Right kidney (tissue), 1 donor: ENCODE results near the gene PRSS16.
"Not testable (repeated sequence)": the region's sequence is repeated elsewhere in the genome, so short reads cannot be mapped to it uniquely, and the experiment has no call there.

ENCODE experiments used
- DNase-seq: peaks from one replicate; pipeline ENCODE4 v3.0.0-alpha.2; 2016

The PRSS16 gene

DNA sequence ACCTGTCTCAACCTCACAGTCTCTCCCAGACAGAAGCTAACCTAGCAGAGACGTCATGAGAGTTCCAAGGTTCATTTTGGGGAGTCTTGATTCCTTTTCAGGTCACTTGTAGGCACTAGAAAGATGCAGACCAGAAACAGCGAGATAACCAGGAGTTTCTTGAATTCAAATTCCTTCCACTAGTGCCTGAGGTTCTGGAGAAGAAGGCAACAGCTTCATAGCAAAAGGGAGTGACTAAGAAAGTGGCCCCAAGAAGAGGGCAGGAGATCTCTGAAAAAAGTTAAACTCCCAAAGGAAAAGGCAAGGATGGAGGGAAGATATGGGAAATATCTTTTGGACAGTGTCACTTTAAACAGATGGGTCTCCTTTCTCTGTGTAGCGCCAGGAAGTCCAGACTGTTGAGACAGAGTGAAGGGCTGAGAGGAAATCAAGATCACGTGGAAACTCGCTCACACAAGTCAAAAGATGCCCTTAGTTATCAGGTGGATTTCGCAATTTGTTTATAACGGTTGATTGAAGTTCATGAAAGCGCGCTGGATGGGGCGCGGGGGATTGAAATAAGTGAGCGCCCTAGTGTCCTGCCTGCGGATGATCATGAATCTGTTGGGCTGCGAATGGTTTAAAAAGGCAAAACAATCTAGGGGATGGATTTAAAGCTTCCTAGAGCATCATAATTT, 4.8 kb upstream of the PRSS16 start:
- no peak for DNase-seq

DNA sequence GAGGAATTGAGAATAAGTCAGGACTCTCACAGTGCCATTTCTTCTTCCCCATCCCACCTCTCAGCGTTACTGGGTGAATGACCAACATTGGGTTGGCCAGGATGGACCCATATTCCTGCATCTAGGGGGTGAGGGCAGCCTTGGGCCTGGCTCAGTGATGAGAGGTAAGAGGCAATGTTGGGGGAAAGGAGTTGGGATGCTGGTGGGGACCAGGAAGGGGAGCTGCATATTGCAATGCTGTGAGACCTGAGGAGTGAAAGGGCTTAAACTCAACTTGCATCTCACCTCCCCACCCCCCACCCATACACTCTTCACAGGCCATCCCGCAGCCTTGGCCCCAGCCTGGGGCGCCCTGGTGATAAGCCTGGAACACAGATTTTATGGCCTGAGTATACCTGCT, 1.3 kb downstream of the PRSS16 start:
- DNase-seq = no peak

DNA sequence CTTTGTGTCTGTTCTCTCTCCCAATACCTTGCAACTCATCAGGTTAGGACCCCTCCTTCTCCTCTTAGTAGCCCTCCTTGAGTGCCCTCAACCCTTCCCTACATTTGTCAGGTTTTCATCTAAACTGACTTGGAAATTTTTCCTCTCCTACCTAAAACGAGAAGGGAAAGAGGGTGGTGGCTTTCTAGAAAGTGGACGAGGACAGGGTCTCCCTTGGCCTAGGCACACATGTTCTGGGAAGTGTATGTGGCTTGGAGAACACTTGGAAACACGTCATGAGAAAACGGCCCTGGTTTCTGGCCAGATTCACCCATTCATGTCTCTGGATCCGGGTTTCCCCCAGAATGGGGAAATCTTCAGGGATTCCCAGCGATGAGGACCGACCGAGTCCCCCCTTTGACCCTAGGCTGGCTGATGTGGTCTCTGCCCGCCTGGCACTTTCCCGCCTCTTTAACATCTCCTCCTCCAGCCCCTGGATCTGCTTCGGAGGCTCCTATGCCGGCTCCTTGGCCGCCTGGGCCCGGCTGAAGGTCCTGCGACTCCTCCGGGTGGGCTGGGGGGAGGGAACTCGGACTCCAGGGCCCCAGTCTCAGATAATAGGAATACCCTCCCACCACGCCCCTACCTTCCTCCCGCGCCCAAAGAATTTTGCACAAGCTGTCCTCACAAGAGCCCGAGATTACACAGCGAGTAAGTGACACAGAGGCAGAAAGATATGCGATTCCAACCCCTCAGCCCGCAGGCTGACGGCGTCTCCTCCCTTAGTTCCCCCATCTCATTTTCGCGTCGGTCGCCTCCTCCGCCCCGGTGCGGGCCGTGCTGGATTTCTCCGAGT, 3.0 kb downstream of the PRSS16 start:
- DNase-seq = no peak

- DNase-seq = peak; percentile 51
Measured at GRCh38 chr6:27251112-27251605, 3.7 kb downstream of the PRSS16 start.

- DNase-seq = peak; percentile 49
Measured at GRCh38 chr6:27251606-27252251, 4.2 kb downstream of the PRSS16 start.

DNA sequence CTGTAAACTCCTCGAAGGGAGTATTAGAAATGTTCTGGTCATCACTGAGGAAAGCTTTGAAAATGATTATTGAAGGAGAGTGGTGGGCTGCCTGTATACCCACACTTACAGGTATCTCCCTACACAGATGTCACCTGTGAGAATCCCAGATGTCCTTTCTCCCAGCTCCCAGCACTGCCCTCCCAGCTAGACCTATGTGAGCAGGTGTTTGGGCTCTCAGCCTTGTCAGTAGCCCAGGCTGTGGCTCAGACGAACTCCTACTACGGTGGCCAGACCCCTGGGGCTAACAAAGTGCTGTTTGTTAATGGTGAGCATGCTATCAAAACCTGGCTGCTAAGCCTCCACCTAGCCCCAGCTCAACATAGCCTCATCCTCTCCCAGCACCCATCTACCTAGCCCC, 7.1 kb downstream of the PRSS16 start:
- DNase-seq = no peak

- no peak for DNase-seq
Measured at GRCh38 chr6:27255866-27256265, 8.4 kb downstream of the PRSS16 start.

DNA sequence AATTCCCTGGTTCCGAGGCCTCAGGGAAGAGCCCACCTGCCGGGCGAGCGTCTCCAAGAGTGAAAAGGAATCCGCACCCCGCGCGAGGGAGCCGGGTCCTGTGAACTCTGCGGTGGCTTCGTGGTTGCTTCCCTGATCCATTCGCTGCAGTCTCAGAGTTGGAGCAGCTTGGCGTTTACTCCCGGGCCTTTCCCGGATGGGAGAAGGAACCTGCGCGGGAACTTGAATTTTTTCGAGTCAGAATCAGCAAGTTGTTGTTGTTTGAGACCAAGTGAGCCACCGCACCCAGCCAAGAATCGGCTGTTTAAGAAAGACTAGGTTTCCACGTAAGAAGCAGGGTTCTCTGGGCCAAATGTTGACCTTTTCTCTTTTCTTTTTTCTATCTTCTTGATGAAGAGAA, 12.9 kb downstream of the PRSS16 start:
- no peak for DNase-seq

- DNase-seq = no peak
Measured at GRCh38 chr6:27260836-27261375, 13.4 kb downstream of the PRSS16 start.

DNA sequence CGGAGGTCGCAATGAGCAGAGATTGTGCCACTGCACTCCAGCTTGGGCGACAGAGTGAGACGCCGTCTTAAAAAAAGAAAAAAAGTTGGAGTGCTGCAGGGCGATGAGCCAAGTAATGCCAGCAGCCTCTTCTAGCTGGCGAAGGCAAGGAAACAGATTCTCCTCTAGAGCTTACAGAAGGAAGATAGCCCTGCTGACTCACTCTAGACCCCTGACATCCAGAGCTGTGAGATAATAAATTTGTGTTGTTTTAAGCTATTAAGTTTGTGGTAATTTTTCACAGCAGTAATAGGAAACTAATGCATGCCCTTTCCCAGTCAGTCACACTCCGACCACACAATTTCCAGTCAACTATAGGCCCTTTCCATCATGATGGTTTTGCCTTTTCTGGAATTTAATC, 16.4 kb downstream of the PRSS16 start:
- DNase-seq = no peak

DNA sequence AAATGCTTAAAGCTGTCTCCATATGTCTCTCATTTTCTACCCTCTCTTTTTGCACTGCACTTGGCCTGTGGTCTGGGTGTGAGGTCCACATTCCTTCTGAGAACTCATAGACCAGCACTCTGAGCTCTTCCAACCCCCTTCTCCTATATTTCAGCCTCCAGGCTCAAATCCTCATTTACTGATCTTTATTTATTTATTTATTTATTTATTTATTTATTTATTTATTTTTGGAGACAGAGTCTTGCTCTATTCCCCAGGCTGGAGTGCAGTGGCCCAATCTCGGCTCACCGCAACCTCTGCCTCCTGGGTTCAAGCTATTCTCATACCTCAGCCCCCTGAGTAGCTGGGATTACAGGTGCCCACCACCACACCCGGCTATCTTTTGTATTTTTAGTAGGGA, 19.5 kb downstream of the PRSS16 start:
- DNase-seq = not testable (repeated sequence)

DNA sequence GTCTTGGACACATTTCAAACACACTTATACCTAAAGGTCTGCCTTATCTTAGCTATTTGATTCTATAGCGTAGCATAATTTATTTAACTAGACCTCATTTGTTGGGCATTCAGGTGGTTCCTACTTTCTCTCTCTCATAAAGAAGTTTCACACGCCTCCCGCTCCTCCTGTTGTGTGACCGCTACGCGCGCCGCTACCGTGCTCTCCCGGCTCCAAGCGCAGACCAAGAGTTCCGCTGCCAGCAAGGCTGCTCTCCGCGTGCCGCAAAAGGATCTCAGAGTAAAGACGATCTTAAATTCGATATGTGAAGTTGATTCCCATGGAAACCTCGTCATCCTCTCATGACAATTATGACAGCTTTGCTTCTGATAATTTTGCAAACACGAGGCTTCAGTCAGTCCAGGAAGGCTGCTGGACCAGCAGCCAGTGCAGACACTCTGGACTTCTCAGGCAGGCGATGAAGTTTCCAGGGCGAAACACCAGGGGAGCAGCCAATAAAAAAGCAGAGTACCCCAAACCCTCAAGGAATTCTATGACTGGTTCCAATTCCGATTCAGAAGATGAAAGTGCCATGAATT, 20.4 kb downstream of the PRSS16 start:
- DNase-seq = peak; percentile 58

DNA sequence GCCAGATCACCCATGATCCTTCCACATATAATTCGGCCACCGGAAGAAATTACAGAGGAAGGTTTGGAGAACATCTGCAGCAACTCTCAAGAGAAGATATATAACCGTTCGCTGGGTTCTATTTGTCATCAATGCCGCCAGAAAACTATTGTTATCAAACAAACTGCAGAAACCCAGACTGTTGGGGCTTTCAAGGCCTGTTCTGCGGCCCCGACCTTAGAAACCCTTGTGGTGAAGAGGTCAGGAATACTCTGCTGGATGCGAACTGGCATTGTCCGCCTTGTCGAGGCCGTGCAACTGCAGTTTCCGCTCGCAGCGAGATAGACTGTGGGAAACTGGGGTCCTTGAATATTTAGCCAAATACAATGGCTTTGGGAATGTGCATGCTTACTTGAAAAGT, 21.3 kb downstream of the PRSS16 start:
- no peak for DNase-seq

DNA sequence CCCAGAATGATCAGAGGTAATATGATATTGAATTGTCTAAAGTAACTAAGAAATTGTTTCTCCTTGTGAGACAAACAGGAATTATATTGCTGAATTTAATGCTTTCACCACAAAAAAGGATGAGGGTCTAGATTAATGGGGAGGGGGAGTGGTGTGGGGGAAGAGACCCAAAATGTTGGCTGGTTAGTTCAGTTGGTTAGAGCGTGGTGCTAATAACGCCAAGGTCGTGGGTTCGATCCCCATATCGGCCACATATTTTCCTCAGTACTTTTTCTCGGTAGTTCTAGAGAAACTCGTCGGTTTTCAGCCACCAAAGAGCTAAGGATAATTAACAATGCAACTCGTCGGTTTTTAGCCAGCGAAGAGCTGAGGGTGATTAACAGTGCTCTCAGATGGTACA, 26.3 kb downstream of the PRSS16 start:
- no peak for DNase-seq

GRCh38 chr6:27275025-27275956, 27.8 kb downstream of the PRSS16 start:
- no peak for DNase-seq

- no peak for DNase-seq
Measured at GRCh38 chr6:27279513-27280063, 32.1 kb downstream of the PRSS16 start.

DNA sequence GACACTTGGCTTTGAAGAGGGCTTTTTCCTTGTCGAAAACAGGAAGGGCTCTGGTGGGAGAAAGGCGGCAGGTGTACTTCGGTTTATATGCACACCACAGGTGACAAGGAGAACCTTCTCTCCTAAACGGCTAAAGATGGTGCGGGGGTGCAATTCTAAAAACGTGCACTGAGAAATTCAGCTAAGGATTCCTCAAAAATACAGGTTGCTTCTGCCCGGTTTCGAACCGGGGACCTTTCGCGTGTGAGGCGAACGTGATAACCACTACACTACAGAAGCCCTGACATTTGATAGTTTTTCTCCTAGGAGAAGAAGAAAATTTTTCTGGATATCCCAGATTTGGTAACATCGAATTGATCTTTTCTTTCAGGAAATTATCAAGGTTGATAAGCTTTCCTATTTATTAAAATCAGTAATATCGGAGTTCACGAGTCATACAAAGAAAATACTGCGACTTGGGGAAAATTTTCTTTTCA, 32.6 kb downstream of the PRSS16 start:
- DNase-seq = no peak

DNA sequence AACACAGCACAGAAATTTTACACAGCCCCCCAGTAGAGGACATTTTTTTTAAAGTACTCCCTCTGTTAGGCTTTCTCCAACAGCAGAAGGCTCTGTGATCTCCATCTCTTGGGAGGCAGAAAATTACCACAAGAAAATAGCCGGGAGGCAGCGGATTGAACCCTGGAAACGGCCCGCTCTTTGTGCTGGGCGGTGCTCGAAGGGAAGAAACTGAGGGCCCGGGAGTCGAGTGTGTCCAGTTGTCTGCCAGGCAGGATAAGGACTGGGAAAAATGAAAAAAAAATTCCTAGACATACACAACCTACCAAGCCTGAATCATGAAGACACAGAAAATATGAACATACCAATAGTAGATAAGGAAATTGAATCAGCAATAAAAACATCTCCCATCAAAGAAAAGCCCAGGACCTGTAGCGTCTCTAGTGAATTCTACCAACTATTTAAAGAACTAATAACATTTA, 33.1 kb downstream of the PRSS16 start:
- no peak for DNase-seq

GRCh38 chr6:27281105-27281539, 33.6 kb downstream of the PRSS16 start:
- no peak for DNase-seq

- DNase-seq = no peak
Measured at GRCh38 chr6:27281569-27281968, 34.1 kb downstream of the PRSS16 start.

DNA sequence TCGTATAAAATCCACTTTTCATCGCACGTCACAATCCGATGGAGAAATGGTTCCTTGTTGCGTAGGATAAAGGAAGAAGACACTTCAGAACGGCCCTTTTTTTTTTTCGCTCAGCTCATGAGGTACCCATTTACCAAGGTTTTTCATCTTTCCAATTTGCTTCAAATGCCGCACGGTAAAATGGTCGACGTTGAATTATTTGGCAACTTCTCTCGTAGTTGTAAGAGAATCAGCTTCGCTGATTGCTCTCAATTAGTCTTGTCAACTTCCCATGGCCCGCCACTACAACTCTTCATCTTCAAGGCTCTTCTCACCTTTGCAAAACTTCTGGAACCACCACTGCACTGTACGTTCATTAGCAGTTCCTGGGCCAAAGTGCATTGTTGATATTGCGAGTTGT, 35.8 kb downstream of the PRSS16 start:
- no peak for DNase-seq
